Measurements from ENCODE around the gene TRIM14.
"Not testable (repeated sequence)": the region's sequence is repeated elsewhere in the genome, so short reads cannot be mapped to it uniquely, and the experiment has no call there.

The TRIM14 gene

DNA sequence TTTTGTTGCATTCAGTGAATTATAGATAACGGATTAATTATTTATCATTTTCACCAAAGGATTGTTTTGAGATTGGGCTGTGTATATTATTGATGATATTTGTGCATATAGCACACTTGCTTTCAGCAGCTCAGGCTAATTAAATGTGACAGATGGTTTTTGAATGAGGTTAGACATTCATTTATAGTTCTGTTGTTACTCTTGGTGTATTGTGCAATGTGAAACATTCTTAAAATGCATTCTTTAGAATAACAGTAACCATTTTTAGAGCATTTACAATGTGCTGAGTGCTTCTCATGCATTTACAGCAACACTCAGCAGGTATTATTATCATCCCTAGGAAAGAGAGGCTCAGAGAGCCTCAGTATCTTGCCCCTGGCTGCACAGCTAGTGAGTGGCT, 38.7 kb downstream of the TRIM14 start:
- no peak for DNase-seq

DNA sequence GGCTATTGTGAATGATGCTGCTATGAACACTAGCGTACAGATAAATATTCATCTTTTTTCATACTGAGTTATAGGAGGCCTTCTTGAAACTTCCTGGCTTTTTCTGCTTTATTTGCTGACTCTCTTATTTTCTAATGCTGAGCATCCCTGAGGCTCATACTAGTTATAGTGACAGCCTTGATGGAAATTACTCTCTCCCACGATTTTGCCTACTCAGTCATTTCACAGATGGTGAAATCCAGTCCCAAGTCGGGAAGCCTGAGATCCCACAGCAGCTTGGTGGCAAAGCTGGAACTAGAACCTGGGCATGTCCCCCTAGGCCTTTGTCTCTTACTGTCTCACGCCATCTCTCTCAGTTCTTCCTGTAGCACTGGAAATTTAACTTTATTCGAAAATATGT, 40.1 kb downstream of the TRIM14 start:
- no peak for DNase-seq

DNA sequence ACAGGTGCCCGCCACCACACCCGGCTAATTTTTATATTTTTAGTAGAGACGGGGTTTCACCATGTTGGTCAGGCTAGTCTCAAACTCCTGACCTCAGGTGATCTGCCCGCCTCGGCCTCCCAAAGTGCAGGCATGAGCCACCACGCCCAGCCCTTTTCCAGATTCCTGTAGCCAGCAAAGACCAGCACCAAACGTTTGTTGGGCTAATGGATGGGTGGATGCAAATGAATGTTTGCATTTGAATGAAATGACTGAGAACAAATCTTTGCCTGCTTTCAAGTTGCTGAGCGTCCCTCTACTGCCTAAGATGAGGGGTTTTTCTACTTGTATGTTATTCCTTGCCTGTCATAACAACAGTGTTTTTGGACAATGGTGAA, 42.5 kb downstream of the TRIM14 start:
- not testable (repeated sequence) for DNase-seq

DNA sequence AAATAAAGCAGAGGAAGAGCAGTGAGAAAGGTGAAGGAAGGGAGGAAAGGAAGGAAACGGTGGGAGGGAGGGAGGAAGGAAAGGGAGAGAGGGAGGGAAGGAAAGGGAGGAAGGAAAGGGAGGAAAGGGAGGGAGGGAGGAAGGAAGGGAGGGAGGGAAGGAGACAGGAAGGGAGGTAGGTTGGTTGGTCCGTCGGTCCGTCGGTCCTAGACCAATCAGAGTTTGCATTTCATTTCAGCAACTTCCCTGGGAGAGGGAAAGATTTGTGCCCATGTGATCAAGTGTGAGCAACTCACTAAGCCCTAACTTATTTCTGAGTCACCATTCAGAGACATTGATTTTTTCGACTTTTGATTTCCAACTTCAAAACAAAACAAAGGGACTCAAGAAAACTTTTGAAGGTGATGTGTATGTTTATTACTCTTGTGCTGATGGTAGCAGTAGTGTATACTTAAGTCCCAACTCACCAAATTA, 43.7 kb downstream of the TRIM14 start:
- peak in 1 of 2 donors; percentile 56 for DNase-seq

DNA sequence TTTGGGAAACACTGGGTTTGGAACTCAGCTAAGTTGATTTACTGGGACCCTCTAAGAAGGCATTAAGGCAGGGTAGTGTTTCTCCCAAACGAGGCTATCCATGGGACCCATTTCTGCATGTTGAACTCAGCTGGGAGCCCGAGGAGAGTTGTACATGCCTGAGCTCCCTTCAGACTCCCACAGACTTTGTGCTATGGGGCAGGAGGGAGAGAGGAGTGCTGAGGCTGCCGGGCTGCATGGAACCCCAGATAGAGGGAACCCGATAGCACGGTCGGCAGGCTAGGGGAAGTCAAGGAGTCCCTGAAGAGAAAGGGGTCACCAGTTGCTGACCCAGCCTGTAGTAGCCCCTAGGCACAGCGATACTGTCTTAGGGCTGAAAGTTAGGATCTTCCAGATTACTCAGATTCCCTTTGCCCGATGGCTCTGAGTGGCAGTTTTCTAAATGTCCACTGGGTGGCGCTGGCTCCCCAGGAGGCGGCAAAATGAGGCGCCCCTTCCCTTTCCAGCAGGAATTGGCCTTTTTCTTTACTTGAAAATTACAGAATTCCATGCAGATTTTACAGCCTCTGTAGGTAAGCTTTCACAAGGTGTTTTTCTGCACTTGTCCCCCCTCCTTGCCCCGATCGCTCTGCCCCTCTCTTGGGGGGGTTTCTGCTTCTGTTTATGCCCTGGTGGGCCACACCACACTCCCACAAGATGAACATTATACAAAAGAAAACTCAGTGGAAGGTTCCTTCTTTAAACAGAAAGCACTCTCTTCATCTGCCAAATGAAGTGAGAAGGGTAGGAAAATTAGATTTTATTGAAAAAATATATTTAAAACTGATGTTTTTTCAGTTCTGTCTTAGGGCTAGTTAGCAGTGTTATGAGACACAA, 44.7 kb downstream of the TRIM14 start:
- peak in 1 of 2 donors; percentile 84 for DNase-seq

DNA sequence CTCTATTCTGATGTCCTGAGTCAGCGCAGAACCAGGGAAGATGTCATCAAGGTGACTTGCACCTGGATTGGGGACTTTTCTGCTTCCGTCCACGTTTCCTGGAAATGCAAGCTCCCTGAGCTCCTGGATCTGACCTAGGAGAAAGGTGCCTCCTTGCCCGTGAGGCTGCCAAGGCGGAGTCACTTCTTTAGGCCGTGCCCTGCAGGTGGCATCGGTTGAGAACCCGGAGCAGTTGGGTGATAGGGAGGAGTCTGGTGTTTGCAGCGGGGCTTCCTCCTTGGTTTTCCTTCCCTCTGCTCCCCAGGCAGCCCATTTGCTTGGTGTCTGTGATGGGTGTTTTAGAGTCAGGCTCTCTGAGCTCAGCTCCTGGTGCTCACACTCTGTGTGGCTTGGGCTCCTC, 47.3 kb downstream of the TRIM14 start:
- DNase-seq, result no peak

DNA sequence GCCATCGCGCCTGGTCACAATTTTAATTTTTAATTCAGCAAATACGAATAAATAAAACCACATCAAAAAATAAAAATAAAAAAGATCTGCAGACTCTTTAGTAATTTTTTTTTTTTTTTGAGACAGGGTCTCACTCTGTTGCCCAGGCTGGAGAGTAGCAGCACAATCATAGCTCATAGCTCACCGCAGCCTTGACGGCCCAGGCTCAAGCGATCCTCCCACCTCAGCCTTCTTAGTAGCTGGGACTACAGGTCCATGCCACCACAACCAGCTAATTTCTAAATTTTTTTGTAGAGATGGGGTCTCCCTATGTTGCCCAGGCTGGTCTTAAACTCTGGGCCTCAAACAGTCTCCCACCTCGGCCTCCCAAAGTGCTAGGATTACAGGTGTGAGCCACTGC, 48.3 kb downstream of the TRIM14 start:
- no peak for DNase-seq

GRCh38 chr9:98069551-98069950, 49.5 kb downstream of the TRIM14 start:
- DNase-seq, result peak; percentile 40 to 50

- no peak for DNase-seq
These were observed 51.8 kb downstream of the TRIM14 start for GRCh38 chr9:98067184-98067583.

GRCh38 chr9:98066235-98066634, 52.8 kb downstream of the TRIM14 start:
- DNase-seq, result no peak

- no peak for DNase-seq
These were observed 54.2 kb downstream of the TRIM14 start for GRCh38 chr9:98064623-98065392.

- no peak for DNase-seq
These were observed 56.9 kb downstream of the TRIM14 start for GRCh38 chr9:98062161-98062560.

- DNase-seq, result peak in 1 of 2 donors; percentile 16
These were observed 61.8 kb downstream of the TRIM14 start for GRCh38 chr9:98057138-98057799.

DNA sequence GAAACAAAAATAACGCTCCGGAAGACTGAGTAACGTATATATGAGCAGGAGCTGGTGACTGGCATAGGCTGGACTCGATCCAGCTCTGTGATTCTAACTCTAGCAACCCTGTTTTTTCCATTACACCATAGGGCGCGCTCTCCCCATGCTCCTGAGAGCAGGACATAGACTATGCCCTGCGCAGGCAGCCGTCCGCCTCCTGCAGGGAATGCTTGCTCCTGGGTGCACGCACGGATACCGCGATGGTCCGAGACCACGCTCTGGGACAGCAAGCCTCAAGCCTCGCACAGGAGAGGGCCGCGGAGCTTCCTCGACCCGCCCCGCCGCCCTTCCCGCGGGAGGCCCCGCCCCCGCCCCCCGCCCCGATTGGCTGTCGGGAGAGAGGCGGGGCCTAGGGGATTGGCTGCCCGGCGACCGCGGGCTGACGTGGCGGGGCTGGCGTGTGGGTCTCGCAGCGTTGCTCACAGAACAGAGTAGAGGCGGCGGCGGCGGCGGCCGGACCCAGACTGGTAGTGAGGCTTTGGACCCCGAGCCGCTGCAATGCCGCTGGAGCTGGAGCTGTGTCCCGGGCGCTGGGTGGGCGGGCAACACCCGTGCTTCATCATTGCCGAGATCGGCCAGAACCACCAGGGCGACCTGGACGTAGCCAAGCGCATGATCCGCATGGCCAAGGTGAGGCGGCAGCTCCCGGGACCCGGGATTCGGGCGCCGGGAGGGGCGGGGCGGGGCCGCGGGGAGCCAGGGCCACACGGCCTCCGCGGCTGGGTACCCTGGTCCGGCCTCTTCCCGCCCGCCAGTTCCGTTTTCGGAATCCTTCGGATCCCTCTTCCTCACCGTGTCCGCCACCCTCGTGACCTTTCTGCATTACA, 62.5 kb downstream of the TRIM14 start, which contains the start of gene NANS:
NANS (plus strand) TSS at position 464 of the 869 bp plus-strand sequence; CDS start at position 541, 77 bp downstream.
- peak; percentile 87 to 89 for DNase-seq

DNA sequence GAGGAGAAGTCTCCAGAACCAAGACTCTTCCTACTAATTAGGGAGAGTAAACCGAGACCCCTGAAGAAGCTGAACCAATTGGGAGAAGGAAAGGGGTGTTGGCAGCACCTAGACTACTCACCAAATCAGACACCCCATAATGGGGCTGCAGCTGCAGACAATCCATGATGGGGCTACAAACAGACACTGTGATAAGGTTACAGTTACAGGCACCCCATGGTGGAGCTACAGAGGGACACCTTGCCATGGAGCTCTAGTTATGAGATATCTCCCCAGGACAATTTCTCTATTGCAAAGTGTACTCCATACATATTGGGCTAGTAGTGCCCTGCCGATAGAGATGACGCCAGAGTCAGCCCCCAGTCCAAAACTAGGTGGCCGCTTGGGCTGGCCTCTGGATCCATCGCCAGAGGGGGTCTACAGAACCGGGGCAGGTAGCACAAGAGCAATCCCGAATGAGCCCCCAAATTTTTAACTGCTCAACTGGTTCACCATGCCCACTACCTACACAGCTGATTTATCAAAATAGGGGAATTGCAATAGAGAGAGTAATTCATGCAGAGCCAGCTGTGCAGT, 64.6 kb downstream of the TRIM14 start:
- no peak for DNase-seq

GRCh38 chr9:98050351-98050750, 68.7 kb downstream of the TRIM14 start:
- no peak for DNase-seq

GRCh38 chr9:98049288-98050072, 69.5 kb downstream of the TRIM14 start:
- peak in 1 of 2 donors; percentile 29 for DNase-seq

- DNase-seq, result peak; percentile 61 to 62
These were observed 72.0 kb downstream of the TRIM14 start for GRCh38 chr9:98047002-98047401.

- DNase-seq, result no peak
These were observed 72.9 kb downstream of the TRIM14 start for GRCh38 chr9:98046180-98046543.

- peak; percentile 88 to 93 for DNase-seq
These were observed 73.5 kb downstream of the TRIM14 start for GRCh38 chr9:98045234-98046179.
